ENCODE data around the gene TMEM198. TPM values are rescaled to one million over a fixed set of nuclear protein-coding genes. Genes with fewer than 3 reads are reported as not detected.

TMEM198 gene, protein sequence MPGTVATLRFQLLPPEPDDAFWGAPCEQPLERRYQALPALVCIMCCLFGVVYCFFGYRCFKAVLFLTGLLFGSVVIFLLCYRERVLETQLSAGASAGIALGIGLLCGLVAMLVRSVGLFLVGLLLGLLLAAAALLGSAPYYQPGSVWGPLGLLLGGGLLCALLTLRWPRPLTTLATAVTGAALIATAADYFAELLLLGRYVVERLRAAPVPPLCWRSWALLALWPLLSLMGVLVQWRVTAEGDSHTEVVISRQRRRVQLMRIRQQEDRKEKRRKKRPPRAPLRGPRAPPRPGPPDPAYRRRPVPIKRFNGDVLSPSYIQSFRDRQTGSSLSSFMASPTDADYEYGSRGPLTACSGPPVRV
- total RNA-seq (1 to 10 TPM; 5.2 to 6.0 TPM), polyA plus RNA-seq (not detected)

DNA sequence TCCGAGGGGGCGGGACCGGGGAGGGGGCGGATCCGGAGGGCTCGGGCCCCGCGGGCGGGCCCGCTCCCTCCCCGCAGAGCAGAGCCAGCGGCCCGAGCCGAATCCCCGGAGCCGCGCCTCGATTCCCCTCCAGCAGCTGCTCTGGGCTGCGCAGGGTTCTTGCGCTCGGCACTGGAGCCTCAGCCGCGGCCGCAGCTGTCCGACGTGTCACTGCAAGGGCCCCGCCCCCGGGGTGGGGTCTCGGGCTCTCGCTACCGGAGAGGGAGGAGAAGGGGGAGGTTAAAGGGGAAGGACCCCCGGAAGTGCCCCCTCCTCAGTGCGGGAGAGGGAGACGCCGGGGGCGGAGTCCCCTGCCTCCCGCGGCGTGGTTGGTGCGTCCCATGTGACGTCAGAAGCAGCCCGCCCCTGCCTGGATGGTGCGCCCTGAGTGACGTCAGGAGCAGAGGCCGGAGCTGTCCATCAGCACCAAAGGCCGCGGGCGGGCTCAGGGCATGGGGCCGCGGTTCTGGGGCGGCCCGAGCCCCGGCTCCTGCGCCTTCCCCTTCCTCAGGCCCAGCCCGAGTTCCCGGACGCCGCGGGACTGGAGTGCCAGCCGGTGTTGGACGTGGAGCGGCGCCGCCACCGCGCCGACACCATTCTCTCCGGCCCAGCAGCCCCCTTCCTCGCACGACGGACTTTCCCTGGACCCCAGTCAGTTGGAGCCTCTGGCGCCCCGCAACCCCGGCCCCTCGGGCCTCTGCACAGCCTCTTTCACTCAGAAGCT, at the start of gene TMEM198, which contains the start of gene CHPF:
Gene TMEM198, plus strand, starts transcription at position 433 of the 763 bp plus-strand sequence. CDS start 700 bp downstream, outside the sequence.
Gene CHPF, minus strand, starts transcription at position 214 of the 763 bp plus-strand sequence. CDS start 271 bp downstream, outside the sequence.
- Histone ChIP-seq H3K27me3 (ENCODE audit: insufficient read depth, low read length, poor library complexity, severe bottlenecking) (no peaks in the 10 kb centered on the region), H3K4me3 (ENCODE audit: low read length) (peak within 1 kb of the TSS; percentile 81), H3K27ac (ENCODE audit: low read depth, low read length) (peak within 1 kb of the TSS; percentile 69), H3K4me1 (ENCODE audit: insufficient read depth, low read length) (peaks cover 18% of the 10 kb centered on the region), H3K9me3 (ENCODE audit: low read length) (no peaks in the 10 kb centered on the region), H3K36me3 (ENCODE audit: insufficient read depth, low read length) (no peaks in the 10 kb centered on the region)
- ChIA-PET CTCF (interaction anchor here (1.2 to 6.7 kb wide), 6 partner anchors 10 to 98 kb away, joined by 3 to 44 read pairs (median 8); a partner anchor contains a TSS), POLR2A (interaction anchor here (1.1 kb wide), 1 partner anchor 1955 kb away, joined by 4 read pairs; no protein-coding TSS in a partner anchor)
- Mint-ChIP-seq H3K4me3 (peak within 1 kb of the TSS; percentile 81 to 94 (median 86)), H3K4me1 (peaks cover 22 to 30% (median 27%) of the 10 kb centered on the region in 3 donors), H3K36me3 (peaks cover 0 to 9% (median 2%) of the 10 kb centered on the region in 3 donors), H3K27ac (peak within 1 kb of the TSS; percentile 73 to 92 (median 86)), H3K9me3 (no peaks in the 10 kb centered on the region), H3K27me3 (peaks cover 4 to 14% of the 10 kb centered on the region in 2 donors)
- peak; percentile 84 to 94 (median 88) for DNase-seq

GRCh38 chr2:219494952-219495530, 48.8 kb upstream of the TMEM198 start:
- no peak for DNase-seq
- Histone ChIP-seq H3K27ac (ENCODE audit: low read depth, low read length) (no peak overlapping the region), H3K9me3 (ENCODE audit: low read length) (no peaks in the 10 kb centered on the region), H3K4me3 (ENCODE audit: low read length) (no peak overlapping the region), H3K36me3 (ENCODE audit: insufficient read depth, low read length) (no peaks in the 10 kb centered on the region), H3K27me3 (ENCODE audit: insufficient read depth, low read length, poor library complexity, severe bottlenecking) (peaks cover 36% of the 10 kb centered on the region), H3K4me1 (ENCODE audit: insufficient read depth, low read length) (peaks cover 23% of the 10 kb centered on the region)
- Mint-ChIP-seq H3K4me3 (peak overlapping the region in 1 of 7 donors; percentile 10), H3K36me3 (peaks cover 0 to 4% (median 0%) of the 10 kb centered on the region in 3 donors), H3K9me3 (no peaks in the 10 kb centered on the region), H3K27me3 (peaks cover 48 to 67% of the 10 kb centered on the region in 2 donors), H3K4me1 (peaks cover 23 to 41% (median 25%) of the 10 kb centered on the region in 3 donors), H3K27ac (no peak overlapping the region)
- CTCF ChIA-PET = interaction anchor here (1.1 to 6.1 kb wide), 10 partner anchors 11 to 48 kb away, joined by 3 to 102 read pairs (median 7); partner anchors contain the start of genes CHPF and TMEM198
- POLR2A ChIA-PET = no interaction called here

DNA sequence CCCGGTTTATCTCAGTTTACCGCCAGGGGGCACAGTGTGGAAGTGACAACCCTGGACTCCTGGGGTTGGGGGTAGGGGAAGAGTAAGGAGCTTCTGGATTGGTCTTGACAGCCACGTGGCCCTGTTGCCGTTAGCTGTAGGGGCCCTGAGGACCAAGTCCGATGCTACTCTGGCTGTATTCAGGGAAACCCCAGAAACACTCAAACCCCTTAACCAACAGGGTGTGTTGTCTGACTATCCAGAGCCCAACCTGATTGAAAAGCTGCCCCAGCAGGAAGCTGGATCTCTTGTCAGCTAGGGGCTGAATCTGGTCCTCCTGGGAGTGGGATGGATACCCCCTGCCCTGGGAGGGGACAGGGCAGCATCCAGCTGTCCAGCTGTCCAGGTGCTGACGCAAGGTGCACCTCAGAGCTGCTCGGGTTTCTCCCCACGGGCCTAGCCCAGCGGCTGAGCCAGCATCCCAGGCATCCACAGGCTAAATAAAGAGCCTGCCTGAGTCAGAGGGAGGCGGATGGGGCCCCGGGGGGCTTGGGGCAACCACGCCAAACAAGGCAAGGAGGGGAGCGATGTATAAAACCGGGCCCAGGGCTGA, 48.2 kb upstream of the TMEM198 start:
- H3K27me3 Mint-ChIP-seq = peaks cover 42 to 61% of the 10 kb centered on the region in 2 donors
- ChIA-PET CTCF (interaction anchor here (1.1 to 6.1 kb wide), 10 partner anchors 11 to 48 kb away, joined by 3 to 102 read pairs (median 7); partner anchors contain the start of genes CHPF and TMEM198), POLR2A (no interaction called here)
- peak overlapping the region in 2 of 7 donors; percentile 54 to 85 for H3K4me3 Mint-ChIP-seq
- H3K27ac Mint-ChIP-seq = no peak overlapping the region
- H3K36me3 Mint-ChIP-seq = peaks cover 0 to 4% (median 0%) of the 10 kb centered on the region in 3 donors
- H3K36me3 ChIP-seq (ENCODE audit: insufficient read depth, low read length) = no peaks in the 10 kb centered on the region
- peaks cover 28 to 45% (median 28%) of the 10 kb centered on the region in 3 donors for H3K4me1 Mint-ChIP-seq
- no peaks in the 10 kb centered on the region for H3K9me3 Mint-ChIP-seq
- no peak overlapping the region for H3K27ac ChIP-seq (ENCODE audit: low read depth, low read length)
- H3K4me1 ChIP-seq (ENCODE audit: insufficient read depth, low read length) = peaks cover 26% of the 10 kb centered on the region
- H3K9me3 ChIP-seq (ENCODE audit: low read length) = no peaks in the 10 kb centered on the region
- no peak overlapping the region for H3K4me3 ChIP-seq (ENCODE audit: low read length)
- peaks cover 36% of the 10 kb centered on the region for H3K27me3 ChIP-seq (ENCODE audit: insufficient read depth, low read length, poor library complexity, severe bottlenecking)
- DNase-seq = peak; percentile 21 to 68 (median 36)

DNA sequence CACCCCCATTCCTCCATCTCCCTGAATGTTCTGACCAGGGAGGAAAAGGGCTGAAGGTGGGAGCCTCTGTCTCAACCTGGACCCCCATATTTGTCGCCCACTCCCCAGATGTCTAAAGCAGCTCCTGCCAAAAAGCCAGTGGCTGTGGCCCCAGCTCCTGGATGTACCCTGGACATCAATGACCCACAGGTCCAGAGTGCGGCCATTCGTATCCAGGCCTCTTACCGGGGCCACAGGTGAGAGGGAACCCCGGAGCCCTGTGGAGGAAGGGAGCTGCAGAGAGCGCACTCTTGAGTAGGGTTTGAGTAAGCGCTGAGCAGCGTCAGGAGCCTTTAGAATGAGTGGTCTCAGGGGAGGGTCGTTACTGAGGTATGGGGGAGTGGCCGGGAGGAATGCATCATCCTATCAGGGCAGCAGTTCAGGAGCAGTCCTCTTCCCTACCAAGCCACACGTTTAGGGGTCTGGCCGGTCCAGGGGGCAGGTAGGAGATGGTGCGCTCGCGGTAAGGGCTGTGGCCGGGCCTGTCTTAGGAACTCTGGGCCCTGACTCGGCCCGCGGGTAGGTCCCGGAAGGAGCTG, 47.5 kb upstream of the TMEM198 start:
- peaks cover 36% of the 10 kb centered on the region for H3K27me3 ChIP-seq (ENCODE audit: insufficient read depth, low read length, poor library complexity, severe bottlenecking)
- peak overlapping the region; percentile 47 to 94 (median 58) for H3K4me3 Mint-ChIP-seq
- H3K36me3 Mint-ChIP-seq = peaks cover 0 to 4% (median 0%) of the 10 kb centered on the region in 3 donors
- peaks cover 39 to 58% of the 10 kb centered on the region in 2 donors for H3K27me3 Mint-ChIP-seq
- no peak for DNase-seq
- peaks cover 28 to 45% (median 30%) of the 10 kb centered on the region in 3 donors for H3K4me1 Mint-ChIP-seq
- H3K4me1 ChIP-seq (ENCODE audit: insufficient read depth, low read length) = peaks cover 26% of the 10 kb centered on the region
- no peak overlapping the region for H3K27ac ChIP-seq (ENCODE audit: low read depth, low read length)
- H3K4me3 ChIP-seq (ENCODE audit: low read length) = no peak overlapping the region
- ChIA-PET POLR2A (no interaction called here), CTCF (interaction anchor here (0.7 to 6.1 kb wide), 10 partner anchors 12 to 146 kb away, joined by 3 to 102 read pairs (median 5); partner anchors contain the start of genes CHPF and TMEM198)
- no peaks in the 10 kb centered on the region for H3K9me3 ChIP-seq (ENCODE audit: low read length)
- H3K9me3 Mint-ChIP-seq = no peaks in the 10 kb centered on the region
- no peaks in the 10 kb centered on the region for H3K36me3 ChIP-seq (ENCODE audit: insufficient read depth, low read length)
- peak overlapping the region in 1 of 8 donors; percentile 34 for H3K27ac Mint-ChIP-seq

GRCh38 chr2:219496825-219497494, 46.9 kb upstream of the TMEM198 start:
- H3K4me1 ChIP-seq (ENCODE audit: insufficient read depth, low read length) = peaks cover 26% of the 10 kb centered on the region
- ChIA-PET POLR2A (no interaction called here), CTCF (interaction anchor here (0.7 to 6.1 kb wide), 7 partner anchors 12 to 145 kb away, joined by 3 to 102 read pairs (median 8); no protein-coding TSS in a partner anchor)
- H3K27me3 Mint-ChIP-seq = peaks cover 34 to 56% of the 10 kb centered on the region in 2 donors
- H3K9me3 Mint-ChIP-seq = no peaks in the 10 kb centered on the region
- peaks cover 36% of the 10 kb centered on the region for H3K27me3 ChIP-seq (ENCODE audit: insufficient read depth, low read length, poor library complexity, severe bottlenecking)
- H3K27ac ChIP-seq (ENCODE audit: low read depth, low read length) = no peak overlapping the region
- peak overlapping the region; percentile 77 for H3K4me3 ChIP-seq (ENCODE audit: low read length)
- peaks cover 28 to 45% (median 31%) of the 10 kb centered on the region in 3 donors for H3K4me1 Mint-ChIP-seq
- H3K4me3 Mint-ChIP-seq = peak overlapping the region; percentile 85 to 99 (median 96)
- peak in 1 of 5 donors; percentile 8 for DNase-seq
- no peaks in the 10 kb centered on the region for H3K9me3 ChIP-seq (ENCODE audit: low read length)
- peak overlapping the region in 1 of 8 donors; percentile 34 for H3K27ac Mint-ChIP-seq
- peaks cover 0 to 6% (median 0%) of the 10 kb centered on the region in 3 donors for H3K36me3 Mint-ChIP-seq
- H3K36me3 ChIP-seq (ENCODE audit: insufficient read depth, low read length) = no peaks in the 10 kb centered on the region

DNA sequence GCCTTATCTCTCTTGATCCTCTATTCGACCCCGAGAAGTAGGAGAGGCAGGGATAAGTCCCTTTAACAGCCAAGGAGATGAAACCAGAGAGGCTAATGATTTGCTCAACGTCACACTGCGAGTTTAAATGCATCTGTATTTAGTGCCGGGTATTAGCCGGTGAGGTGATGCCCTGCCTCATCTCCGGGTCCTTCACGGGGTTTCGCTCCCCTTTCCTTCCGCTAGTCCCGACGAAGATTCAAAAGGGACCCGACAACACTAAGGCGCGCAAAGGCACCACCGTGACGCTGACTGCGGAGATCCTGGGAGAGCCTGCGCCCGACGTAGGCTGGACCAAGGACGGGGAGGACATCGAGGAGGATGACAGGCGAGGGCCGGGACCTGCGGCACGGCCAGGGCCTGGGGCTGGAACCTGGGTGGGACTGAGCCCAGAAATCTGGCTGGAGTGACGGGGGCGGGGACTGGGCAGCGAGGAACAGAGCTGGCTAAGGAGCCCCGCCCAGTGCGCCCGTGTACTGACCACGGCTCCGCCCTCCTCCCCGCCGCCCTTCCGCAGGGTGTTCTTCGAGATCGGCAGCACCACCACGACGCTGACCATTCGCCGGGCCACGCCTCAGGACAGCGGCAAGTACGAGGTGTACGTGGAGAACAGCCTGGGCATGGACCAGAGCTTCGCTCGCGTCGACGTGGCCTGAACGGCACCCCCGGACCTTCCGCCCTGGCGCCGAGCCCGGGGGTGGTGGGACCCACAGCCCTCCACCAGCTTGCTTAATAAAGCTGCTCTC, 46.1 kb upstream of the TMEM198 start:
- H3K27me3 Mint-ChIP-seq = peaks cover 28 to 50% of the 10 kb centered on the region in 2 donors

More for the DNA sequence above, 46.1 kb upstream of the TMEM198 start:
- Histone ChIP-seq H3K27me3 (ENCODE audit: insufficient read depth, low read length, poor library complexity, severe bottlenecking) (peaks cover 36% of the 10 kb centered on the region), H3K4me1 (ENCODE audit: insufficient read depth, low read length) (peaks cover 26% of the 10 kb centered on the region), H3K27ac (ENCODE audit: low read depth, low read length) (peak overlapping the region; percentile 70), H3K4me3 (ENCODE audit: low read length) (peak overlapping the region; percentile 77), H3K9me3 (ENCODE audit: low read length) (no peaks in the 10 kb centered on the region), H3K36me3 (ENCODE audit: insufficient read depth, low read length) (no peaks in the 10 kb centered on the region)
- H3K4me1 Mint-ChIP-seq = peaks cover 28 to 45% (median 32%) of the 10 kb centered on the region in 3 donors
- no peaks in the 10 kb centered on the region for H3K9me3 Mint-ChIP-seq
- H3K4me3 Mint-ChIP-seq = peak overlapping the region; percentile 85 to 99 (median 96)
- DNase-seq = peak in 4 of 5 donors; percentile 13 to 60 (median 34)
- CTCF ChIA-PET = interaction anchor here (1.0 to 6.1 kb wide), 9 partner anchors 11 to 110 kb away, joined by 3 to 102 read pairs (median 4); partner anchors contain the start of gene DNPEP
- POLR2A ChIA-PET = interaction anchor here (1.2 kb wide), 1 partner anchor 110 kb away, joined by 3 read pairs; the partner anchor contains the start of gene DNPEP
- H3K36me3 Mint-ChIP-seq = peaks cover 0 to 10% (median 0%) of the 10 kb centered on the region in 3 donors
- H3K27ac Mint-ChIP-seq = peak overlapping the region in 4 of 8 donors; percentile 26 to 87 (median 52)

All from CD8-positive, alpha-beta memory T cell (primary cell).